Measurements from ENCODE around the gene PABPC3.

The PABPC3 gene

DNA sequence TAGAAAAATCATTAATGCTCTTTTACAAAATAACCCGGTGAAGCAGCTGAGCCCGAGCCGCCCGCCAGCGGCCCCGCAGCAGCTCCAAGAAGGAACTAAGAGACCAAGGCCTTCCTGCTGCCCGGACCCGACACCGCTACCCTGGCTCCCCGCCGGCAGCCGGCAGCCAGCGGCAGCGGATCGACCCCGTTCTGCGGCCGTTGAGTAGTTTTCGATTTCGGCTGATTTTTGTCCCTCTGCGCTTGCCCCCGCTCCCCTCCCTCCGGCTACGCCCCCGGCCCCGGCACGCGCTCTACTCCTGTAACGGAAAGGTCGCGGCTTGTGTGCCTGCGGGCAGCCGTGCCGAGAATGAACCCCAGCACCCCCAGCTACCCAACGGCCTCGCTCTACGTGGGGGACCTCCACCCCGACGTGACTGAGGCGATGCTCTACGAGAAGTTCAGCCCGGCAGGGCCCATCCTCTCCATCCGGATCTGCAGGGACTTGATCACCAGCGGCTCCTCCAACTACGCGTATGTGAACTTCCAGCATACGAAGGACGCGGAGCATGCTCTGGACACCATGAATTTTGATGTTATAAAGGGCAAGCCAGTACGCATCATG is at the start of gene PABPC3:
Gene PABPC3 (plus strand): TSS at position 286 of the 603 bp plus-strand sequence. CDS start 63 bp downstream, at position 349.
- no peak for DNase-seq (ENCODE audit: low spot score)

DNA sequence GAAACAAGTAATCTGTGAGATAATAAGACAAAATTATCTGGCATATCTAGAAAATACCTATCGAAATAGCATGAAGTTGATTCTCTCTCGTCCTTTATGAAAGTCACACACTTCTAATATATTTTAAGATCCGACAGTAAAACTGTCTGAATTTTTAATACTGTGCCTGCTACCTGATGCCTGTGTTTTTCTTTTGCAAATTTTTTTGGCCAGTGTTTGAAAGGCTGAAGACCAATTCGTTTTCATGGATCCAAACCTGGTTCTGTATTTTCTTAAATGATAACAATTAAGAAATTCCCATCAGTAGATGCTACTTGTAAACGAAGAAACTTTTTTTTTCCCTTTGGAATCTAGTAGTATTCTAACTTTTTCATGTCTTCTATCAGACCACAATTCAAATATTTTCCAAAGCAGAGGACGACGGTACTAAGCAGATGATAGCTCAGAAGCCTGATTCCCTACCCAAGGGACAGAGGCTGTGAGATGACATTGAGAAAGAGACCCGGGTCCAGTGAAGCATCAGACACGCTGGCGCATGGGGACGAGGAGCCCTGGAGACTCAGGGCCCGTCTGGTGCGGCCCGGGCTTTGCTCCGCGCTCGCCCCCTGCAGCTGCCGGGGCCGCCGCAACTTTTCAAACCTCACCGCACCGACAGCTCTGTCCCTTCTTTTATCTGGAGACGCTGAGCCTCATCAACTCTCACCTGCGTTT is 49.5 kb upstream of the PABPC3 start:
- no peak for DNase-seq (ENCODE audit: low spot score)

DNA sequence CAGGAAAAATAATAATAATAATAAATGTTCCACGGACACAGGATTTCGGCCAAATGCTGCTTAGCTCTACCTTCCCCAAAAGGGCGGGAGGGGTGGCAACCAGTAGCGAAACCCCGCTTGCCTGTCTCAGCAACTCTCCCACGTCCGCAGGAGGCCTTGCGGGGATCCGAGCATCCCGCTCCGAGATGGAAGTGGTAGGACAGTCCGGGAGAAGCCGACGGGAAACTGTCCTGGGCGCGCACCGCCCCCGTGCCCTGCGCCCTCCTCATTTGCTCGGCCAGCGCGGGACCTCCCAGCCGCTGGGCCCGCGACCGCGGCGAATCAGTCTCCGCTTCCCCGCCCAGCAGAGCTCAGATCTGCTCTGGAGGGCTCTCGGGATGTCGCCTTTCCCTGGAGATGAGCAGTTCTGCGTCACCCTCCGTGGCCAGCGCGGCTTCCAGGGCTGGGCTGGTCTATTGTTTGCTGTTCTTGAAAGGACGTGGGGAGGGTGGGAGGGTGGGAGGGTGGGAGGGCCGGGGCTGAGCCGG is 48.9 kb upstream of the PABPC3 start:
- DNase-seq (ENCODE audit: low spot score), result no peak

DNA sequence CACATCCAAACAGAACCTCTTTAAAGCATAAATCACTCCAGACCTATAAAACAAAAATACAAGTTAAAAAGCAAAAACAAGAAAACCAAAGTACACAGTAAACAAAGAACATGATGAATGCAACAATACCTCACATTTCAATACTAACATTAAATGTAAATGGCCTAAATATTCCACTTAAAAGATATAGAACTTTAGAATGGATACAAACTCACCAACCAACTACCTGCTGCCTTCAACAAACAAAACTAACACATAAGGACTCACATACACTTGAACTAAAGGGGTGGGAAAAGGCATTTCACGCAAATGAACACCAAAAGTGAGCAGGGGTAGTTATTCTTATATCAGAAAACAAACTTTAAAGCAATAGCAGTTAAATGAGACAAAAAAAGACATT is 44.9 kb upstream of the PABPC3 start:
- DNase-seq (ENCODE audit: low spot score), result no peak

DNA sequence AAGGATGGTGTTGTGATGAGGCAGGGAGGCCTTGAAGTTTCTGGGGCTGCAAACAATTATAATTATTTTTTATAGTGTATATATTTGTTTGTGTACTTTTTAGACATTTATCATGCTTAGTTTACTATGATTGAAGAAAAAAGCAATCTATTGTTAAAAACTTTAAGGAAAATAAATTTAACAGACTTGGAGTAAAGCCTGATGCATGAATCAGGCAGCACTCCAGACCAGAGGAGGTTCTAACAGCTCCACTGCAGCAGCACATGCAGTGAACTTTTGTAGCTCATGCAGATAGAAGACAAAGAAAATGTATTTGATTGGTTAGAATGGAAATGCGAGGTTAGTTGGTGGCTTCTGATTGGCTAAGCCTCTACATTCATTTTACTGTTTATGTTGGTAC is 36.8 kb upstream of the PABPC3 start:
- DNase-seq (ENCODE audit: low spot score), result no peak

DNA sequence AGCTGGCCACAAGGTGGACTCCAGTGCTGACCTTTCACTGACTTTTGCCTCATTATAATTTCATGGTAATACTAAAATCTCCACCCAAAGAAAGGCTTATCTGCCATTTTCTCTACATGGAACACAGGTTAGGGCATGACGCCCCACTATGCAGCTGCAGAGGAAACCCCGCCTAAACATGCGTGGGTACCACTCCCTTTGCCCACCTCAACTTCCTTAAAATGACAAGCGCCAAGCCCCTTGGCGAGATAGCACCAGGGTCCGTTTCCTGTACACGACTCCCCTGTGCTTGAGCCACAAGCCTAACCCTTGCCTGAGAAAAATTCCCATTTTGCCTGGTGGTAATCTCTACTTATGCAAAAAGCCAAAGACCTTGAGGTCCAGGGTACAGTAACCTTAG is 36.0 kb upstream of the PABPC3 start:
- DNase-seq (ENCODE audit: low spot score), result no peak

DNA sequence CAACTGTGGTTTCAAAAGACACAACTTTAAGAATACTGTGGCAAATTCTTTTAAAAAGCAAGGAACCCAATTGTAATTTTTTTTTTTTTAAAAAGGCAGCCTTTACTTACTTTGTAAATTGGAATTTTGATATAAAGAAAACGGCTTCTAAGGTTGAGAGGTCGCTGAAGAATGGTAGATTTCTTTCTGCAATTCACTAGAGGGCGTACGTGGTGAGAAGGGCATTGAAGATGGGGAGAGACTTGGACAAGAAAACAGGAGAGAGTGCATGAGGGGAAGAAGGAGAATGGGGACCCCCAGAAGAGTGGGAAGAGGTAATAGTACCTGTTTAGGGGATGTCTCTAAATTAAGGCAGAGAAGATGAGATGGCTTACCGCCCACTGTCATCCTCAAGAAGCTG is 33.5 kb upstream of the PABPC3 start:
- DNase-seq (ENCODE audit: low spot score), result no peak

DNA sequence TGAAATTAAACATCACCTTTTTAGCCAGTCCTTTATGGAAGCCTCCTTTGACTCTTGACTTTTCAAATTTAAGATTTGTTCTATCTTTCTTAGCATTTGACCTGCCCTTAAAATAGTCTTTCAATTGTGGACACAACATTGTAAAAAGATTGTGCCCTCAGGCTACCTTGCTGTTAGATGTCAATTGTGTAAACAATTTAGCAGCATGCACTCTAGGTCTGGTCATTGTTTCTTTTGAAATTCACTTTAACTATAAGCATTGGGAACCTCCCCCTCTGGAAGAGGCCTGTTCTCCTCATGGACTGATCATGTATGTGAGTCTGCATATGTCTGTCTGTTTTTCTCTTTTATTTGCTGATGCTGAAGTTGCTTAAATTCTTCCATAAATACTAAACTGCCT is 31.5 kb upstream of the PABPC3 start:
- no peak for DNase-seq (ENCODE audit: low spot score)

DNA sequence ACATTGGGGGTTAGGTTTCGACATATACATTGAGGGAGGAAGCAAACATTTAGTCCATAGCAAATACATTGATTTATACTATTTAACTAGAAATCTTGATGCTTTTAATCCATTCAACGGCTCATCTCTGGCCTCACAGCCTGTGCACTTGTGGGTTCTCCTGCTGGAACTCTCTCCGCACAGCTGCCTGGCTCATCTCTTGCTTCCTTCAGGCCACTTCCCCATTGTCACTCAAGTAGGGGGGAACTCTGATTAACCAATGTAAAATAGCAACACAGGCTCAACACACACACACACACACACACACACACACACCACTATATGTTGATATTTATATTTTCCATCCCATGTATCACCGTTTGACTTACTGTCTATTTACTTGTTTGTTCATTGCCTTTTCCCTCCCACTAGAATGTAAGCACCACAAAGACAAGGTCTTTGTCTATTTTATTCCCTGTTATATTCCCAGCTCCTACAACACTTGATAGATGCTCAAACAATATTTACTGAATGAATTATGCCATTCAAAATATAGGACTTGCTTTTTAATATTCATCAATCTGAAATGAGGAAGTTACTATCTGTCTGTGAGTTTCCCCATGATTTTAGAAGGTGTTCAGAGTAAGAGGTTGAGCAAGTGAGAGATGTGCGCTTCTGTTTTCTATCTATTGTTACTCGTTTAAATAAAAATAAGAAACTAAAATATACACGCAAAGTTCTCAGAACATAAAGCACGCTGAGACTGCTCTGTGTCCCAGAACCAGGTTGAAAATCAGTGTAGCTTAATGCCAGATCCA is 29.8 kb upstream of the PABPC3 start:
- DNase-seq (ENCODE audit: low spot score), result no peak

DNA sequence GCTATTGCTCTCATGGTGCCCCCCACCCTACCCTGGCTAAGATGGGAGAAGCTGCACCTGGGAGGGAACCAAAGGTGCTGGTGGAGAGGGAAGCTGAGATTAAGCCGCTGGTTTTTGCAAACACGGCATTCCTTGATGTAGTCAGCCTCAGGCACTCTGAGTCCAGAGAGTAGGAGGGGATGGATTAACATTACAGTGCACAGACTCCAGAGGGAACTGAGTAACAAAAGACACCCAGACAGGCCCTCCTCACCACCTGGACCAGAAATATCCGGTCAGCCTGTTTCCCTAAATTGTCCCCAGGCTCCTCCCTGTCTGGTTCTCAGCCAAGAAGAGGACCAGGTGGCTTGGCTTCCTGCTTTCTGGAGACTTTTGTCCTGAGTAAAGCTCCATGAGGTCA is 28.9 kb upstream of the PABPC3 start:
- DNase-seq (ENCODE audit: low spot score), result no peak

DNA sequence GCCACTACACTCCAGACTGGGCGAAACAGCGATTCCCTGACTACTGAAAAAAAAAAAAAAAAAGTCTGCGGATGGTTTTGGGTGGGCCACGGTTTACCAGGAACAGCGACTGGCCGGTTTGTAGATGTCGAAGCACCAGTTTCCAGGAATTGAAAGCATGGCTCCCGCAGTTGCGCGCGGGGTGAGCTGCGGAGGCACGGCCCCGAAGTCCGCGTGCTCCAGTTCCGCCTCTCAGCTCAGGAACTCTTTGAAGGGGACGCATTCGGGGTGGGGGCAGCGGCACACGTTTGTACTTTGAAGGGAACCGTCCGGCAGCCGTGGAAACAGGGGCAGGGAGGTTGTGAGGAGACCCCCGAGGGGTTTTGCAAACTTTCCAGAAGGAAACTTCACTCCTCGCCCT is 27.1 kb upstream of the PABPC3 start:
- DNase-seq (ENCODE audit: low spot score), result no peak

DNA sequence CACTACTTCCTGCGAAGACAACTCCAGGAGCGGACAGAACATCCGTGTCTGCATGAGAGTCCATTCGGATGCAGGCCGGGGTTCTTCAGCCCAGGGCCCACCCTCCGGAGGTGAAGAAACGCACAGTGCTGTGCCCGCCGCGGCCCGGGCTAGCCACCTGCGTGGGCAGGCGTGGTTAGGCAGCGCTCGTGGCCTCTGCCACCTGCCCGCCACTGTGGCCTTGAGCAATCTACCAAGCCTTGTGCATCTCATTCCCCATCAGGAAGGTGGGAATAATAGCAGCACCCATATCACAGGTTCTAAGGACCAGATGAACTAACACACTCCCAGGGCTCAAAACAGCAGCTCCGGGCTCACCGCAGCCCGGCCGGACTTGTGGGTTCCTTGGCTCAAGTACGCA is 26.7 kb upstream of the PABPC3 start:
- no peak for DNase-seq (ENCODE audit: low spot score)

DNA sequence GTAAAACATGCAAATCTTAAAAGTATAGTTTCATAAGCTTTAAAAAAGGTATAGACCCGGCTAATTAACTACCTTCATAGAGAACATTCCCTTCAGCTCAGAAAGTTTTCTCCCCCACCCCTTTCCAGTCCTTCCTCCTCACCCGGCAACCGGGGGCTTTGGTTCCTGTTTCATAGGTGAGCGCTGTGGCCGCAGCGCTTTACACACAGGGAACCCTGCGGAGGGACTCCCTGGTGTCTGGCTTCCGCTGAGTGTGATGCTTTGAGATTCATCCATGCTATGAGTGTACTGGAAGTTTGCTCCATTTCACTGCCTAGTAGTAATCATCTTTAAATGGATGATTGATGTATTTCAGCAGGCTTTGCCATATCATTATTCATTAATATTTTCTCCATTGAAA is 26.0 kb upstream of the PABPC3 start:
- DNase-seq (ENCODE audit: low spot score), result no peak

DNA sequence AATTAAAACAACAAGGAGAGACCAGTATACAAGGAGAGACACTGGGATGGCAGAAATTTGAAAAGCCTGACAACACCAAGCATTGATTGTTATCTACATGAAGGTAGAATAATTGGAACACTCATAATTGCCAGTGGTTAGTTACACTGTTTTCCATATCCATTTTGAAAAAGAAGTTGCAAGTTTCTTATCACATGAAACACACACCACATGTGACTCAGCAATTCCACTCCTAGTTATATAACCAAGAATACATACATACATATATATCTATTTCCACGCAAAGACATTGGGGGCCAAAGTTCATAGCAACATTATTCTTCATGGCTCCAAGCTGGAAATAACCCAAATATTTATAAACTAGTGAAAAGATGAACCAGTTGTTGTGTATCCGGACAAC is 15.2 kb upstream of the PABPC3 start:
- DNase-seq (ENCODE audit: low spot score), result no peak

DNA sequence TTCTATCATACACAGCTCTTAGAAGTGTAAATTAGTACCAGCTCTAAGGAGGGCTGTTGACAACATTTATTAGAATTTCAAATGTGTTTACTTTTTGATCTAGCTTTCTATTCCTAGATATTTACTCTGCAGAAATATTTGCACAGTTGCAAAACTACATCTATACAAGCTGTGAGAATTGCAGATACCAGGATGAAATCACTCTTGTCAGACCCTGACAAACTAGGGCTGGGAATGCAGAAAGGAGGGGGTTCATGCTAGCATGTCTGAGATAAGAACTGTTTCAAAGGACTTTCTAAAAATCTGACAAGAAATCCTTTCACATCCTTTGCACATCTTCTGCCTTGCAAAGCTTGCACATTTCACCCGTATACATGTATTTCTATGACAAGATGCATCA is 11.8 kb upstream of the PABPC3 start:
- DNase-seq (ENCODE audit: low spot score), result no peak

DNA sequence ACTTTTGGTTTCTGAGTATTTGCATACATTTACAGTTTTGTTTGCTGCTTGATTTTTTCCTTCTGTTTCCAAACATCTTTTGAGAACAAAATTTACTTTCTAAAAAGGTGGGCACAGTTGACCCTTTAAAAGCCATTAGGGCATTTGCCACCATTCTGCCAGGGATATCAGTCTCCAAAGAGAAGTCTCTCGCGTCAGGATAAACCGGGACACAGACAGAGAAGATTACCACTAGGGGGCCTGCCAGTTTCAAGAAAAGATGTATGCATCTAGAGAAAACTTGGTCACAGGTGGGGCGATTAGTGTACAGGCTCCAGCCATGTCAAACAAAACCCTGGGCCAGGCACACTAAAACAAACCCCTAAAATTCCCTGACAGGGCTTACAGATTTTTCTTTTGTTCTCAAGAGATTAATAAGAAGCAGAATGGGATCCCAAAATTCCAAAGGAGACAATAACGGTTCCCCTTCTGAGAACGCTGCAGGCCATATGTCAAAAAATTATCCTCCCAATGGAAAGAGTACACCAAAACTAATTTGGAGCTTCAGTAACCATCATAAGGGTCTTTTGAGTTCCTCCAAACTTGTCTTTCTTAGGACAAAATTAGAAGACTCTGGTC is 10.7 kb upstream of the PABPC3 start:
- DNase-seq (ENCODE audit: low spot score), result peak; percentile 23

DNA sequence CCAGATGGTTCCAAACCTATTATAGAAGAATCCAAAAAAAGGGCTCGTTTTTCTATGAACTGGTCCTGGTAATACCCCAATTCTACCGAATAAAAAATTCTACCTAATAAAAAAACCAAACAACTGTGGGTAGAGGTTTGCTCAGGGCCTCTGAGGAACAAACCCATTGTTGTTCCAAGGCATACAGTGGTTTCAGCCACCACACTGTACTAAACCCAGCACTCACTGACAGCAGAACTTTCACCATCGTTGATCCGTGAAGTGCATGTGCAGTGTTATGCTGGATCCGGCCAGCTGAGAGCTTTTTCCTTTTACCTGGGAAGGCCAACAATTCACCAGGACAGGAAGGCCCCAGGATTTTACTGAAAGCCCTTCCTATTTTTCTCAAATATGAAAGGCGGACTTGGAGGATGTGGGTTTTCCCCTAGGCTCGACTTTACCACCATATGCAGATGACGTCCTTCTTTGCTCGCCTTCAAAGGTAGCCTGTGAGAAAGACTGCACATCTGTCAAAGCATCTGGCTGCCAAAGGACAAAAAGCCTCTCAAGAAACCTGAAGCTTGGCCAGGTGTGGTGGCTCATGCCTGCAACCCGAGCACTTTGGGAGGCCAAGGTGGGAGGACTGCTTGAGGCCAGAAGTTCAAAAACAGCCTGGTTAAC is 7.2 kb upstream of the PABPC3 start:
- DNase-seq (ENCODE audit: low spot score), result no peak

DNA sequence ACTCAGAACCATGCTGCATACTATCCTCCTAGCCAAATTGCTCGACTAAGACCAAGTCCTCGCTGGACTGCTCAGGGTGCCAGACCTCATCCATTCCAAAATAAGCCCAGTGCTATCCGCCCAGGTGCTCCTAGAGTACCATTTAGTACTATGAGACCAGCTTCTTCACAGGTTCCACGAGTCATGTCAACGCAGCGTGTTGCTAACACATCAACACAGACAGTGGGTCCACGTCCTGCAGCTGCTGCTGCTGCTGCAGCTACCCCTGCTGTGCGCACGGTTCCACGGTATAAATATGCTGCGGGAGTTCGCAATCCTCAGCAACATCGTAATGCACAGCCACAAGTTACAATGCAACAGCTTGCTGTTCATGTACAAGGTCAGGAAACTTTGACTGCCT is 1.5 kb downstream of the PABPC3 start:
- DNase-seq (ENCODE audit: low spot score), result no peak

DNA sequence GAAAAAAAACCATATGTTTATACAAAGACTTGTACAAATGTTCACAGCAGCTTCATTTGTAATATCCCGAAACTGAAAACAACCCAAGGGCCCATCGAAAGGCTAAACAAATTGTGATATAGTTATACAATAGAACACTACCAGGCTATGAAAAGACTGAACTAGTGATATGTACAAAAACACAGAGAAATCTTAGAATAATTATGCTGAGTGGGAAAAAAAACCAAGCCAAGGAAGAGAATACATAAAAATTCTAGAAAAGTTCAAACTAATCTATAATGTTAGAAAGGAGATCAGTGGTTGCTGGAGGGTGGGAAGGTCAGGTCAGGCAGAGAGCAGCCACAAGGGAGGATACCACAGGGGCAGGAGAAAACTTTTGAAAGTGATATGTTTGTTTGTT is 7.8 kb downstream of the PABPC3 start:
- no peak for DNase-seq (ENCODE audit: low spot score)

DNA sequence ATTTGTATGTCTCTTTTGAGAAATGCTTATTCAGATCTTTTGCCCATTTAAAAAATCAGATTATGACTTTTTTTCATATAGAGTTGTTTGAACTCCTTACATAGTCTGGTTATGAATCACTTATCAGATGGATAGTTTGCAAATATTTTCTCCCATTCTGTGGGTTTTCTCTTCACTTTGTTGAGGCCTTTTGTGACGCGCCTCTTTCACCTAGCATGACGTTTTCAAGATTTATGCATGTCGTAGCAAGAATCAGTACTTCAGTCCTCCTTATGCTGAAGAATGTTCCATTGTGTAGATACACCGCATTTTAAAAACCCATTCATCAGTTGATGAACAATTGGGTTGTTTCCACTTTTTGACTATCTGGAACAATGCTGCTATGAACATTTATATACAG is 13.4 kb downstream of the PABPC3 start:
- no peak for DNase-seq (ENCODE audit: low spot score)

DNA sequence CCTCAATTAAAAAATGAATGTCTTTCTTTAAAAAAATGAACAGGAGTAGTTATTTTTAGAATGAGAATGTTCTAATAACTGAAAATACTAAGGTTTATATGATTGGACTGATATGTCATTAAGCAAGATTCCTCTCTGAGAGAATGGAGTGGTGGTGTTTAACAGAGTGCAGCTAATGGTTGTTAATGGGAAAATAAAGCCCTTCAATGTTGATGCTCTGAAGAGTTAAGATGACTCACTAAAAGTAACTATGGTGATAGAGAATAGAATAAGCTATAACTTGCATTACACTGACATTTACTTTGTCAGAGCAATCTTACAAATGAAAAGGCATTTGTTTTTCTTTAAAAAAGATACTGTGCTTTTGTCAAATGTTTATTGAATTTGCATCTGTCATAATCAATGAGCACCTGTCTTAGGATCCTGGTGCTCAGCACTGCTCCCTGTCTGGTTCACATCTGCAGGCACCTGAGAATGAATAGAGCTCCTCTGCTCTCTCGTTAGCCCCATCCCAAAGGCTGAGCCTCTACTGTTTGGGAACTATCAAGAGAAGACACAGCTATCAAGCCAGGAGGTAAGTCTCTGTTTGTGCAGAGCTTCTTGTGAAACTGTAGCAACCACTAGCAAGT is 15.1 kb downstream of the PABPC3 start:
- no peak for DNase-seq (ENCODE audit: low spot score)

DNA sequence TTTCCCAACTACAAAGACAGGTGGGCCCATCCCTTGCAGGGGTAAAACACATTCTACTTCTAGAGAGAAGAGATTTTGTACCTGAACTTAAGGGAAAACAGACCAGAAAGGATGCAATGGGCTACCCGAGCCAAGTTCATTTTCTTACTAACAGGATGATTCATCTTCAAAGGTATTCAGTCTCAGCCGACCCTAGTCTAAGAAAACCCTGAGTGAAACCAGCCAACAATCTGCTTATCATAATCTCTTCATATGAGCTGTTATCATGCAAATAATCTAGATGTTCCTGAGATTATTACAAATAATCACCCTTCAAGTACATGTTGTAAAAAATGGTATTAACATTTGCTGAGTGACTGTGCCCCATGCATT is 15.6 kb downstream of the PABPC3 start:
- no peak for DNase-seq (ENCODE audit: low spot score)

Data from kidney capillary endothelial cell (primary cell).